Measurements from ENCODE around the gene PCK2.

GRCh38 chr14:24057271-24057670 is 36.8 kb upstream of the PCK2 start:
- TF ChIP-seq SNAI2 (CRISPR knock-in tag; IDR thresholded peaks at IDR 0.05) (no peak), GLIS3 (CRISPR knock-in tag; IDR thresholded peaks at IDR 0.05) (no peak), ZFP3 (CRISPR knock-in tag; IDR thresholded peaks at IDR 0.05) (no peak), TCF4 (CRISPR knock-in tag; IDR thresholded peaks at IDR 0.05; ENCODE audit: borderline replicate concordance) (no peak), ZNF8 (CRISPR knock-in tag; IDR thresholded peaks at IDR 0.05) (no peak)

Data from SK-N-SH treated with all-trans-retinoic acid at 6 μM for 48 hours (cell line).